SK-N-SH (cell line): ENCODE data around the gene SUPT3H. TPM values are rescaled to one million over a fixed set of nuclear protein-coding genes. Genes with fewer than 3 reads are reported as not detected.

Source experiments
- CTCF ChIA-PET: fragments of 300-600, 350-600 bp; formaldehyde crosslinking; extraction: SDS; loops from one replicate; lab custom pipeline; 2021; lab: Yijun Ruan, JAX
- POLR2A ChIA-PET: fragments of 350-600 bp; sonication (Branson Sonifier 250); formaldehyde crosslinking; extraction: SDS; loops from one replicate; lab custom pipeline; 2020; ENCODE audit warnings: antibody characterized with exemption, inconsistent platforms; lab: Yijun Ruan, JAX
- DNase-seq: peaks from one replicate; pipeline ENCODE4 v3.0.0; 2012
- H2AFZ ChIP-seq: fragments of 200-600 bp; sonication (generic); 2 replicates; pipeline ENCODE4 v1.8.1; 2016; ENCODE audit warnings: antibody characterized with exemption, mild to moderate bottlenecking, low read depth
- H3F3A ChIP-seq: fragments of 200-600 bp; sonication (generic); replicated peaks from 2 replicates; pipeline ENCODE3; 2016; ENCODE audit warnings: antibody characterized with exemption, mild to moderate bottlenecking; ENCODE audit not compliant: insufficient read depth
- H3K27ac ChIP-seq, 2 experiments: fragments of 200-500 bp in 1 of 2; fragments of 200-600 bp in 1 of 2; sonication (Bioruptor generic) in 1 of 2; sonication (generic), shearing (Covaris generic) in 1 of 2; 2 replicates each; pipeline versions ENCODE4 v1.5.1 to v1.6.1; 2014 to 2016; ENCODE audit warnings: low read depth in 2 of 2, inconsistent platforms in 1 of 2, low read length in 1 of 2, mild to moderate bottlenecking in 1 of 2, mixed read lengths in 1 of 2
- H3K27me3 ChIP-seq: fragments of 200-600 bp; sonication (generic), shearing (Covaris generic); 2 replicates; pipeline ENCODE4 v1.6.1; 2016; ENCODE audit warnings: mixed run types; ENCODE audit not compliant: insufficient read depth
- H3K36me3 ChIP-seq, 2 experiments: fragments of 200-500 bp in 1 of 2; fragments of 200-600 bp in 1 of 2; sonication (Bioruptor generic) in 1 of 2; sonication (generic) in 1 of 2; replicated peaks in 1 of 2; 2 replicates each; pipeline versions ENCODE3 to v1.5.1; 2014 to 2016; ENCODE audit warnings: low read length in 1 of 2, mild to moderate bottlenecking in 1 of 2; ENCODE audit not compliant: insufficient read depth in 2 of 2, control insufficient read depth in 1 of 2
- H3K4me1 ChIP-seq, 2 experiments: fragments of 200-500 bp in 1 of 2; fragments of 200-600 bp in 1 of 2; sonication (Bioruptor generic) in 1 of 2; sonication (generic), shearing (Covaris generic) in 1 of 2; 2 replicates each; pipeline versions ENCODE4 v1.5.1 to v1.6.1; 2014 to 2016; ENCODE audit warnings: low read depth in 1 of 2, low read length in 1 of 2, mixed run types in 1 of 2; ENCODE audit not compliant: insufficient read depth in 2 of 2, control insufficient read depth in 1 of 2
- H3K4me2 ChIP-seq: fragments of 200-600 bp; sonication (generic), shearing (Covaris generic); 2 replicates; pipeline ENCODE4 v1.6.1; 2017; ENCODE audit warnings: mixed run types
- H3K4me3 ChIP-seq, 2 experiments: fragments of 200-500 bp in 1 of 2; fragments of 200-600 bp in 1 of 2; sonication (Bioruptor generic) in 1 of 2; sonication (generic), shearing (Covaris generic) in 1 of 2; 2 replicates each; pipeline versions ENCODE4 v1.5.1 to v1.8.1; 2014 to 2016; ENCODE audit warnings: low read depth in 2 of 2, inconsistent platforms in 1 of 2, low read length in 1 of 2, mild to moderate bottlenecking in 1 of 2, mixed read lengths in 1 of 2, moderate library complexity in 1 of 2
- H3K79me2 ChIP-seq: fragments of 200-600 bp; sonication (generic); 2 replicates; pipeline ENCODE4 v1.8.1; 2017; ENCODE audit warnings: mild to moderate bottlenecking; ENCODE audit not compliant: insufficient read depth
- H3K9ac ChIP-seq: fragments of 200-600 bp; sonication (generic); 2 replicates; pipeline ENCODE4 v1.6.1; 2017; ENCODE audit warnings: mixed run types
- H3K9me2 ChIP-seq: fragments of 200-600 bp; sonication (generic); 2 replicates; pipeline ENCODE4 v1.6.1; 2017; ENCODE audit warnings: mixed run types
- H3K9me3 ChIP-seq: fragments of 200-600 bp; sonication (generic); 2 replicates; pipeline ENCODE4 v1.6.1; 2017; ENCODE audit warnings: mixed run types, mild to moderate bottlenecking, moderate library complexity
- H4K20me1 ChIP-seq: fragments of 200-600 bp; sonication (generic); 2 replicates; pipeline ENCODE4 v1.6.1; 2017; ENCODE audit warnings: mild to moderate bottlenecking, mixed run types; ENCODE audit not compliant: insufficient read depth
- ELF1 ChIP-seq: IDR thresholded peaks from 2 replicates; pipeline ENCODE4 v1.4.0; 2012
- EZH2phosphoT487 ChIP-seq: fragments of 200-600 bp; sonication (generic); IDR thresholded peaks from 2 replicates; pipeline ENCODE4 v1.6.1; 2017; ENCODE audit warnings: low read depth, mixed run types, mild to moderate bottlenecking, antibody characterized with exemption, moderate library complexity, borderline replicate concordance
- FOSL2 ChIP-seq: IDR thresholded peaks from 2 replicates; pipeline ENCODE4 v1.4.0; 2012; ENCODE audit warnings: low read depth, mild to moderate bottlenecking, moderate library complexity, borderline replicate concordance
- FOXJ3 ChIP-seq: sonication (generic); formaldehyde crosslinking; IDR thresholded peaks from 2 replicates; pipeline ENCODE4 v1.5.1; 2020; ENCODE audit warnings: mild to moderate bottlenecking, missing genetic modification reagents
- GABPA ChIP-seq: IDR thresholded peaks from 2 replicates; pipeline ENCODE4 v1.4.0; 2012; ENCODE audit warnings: low read depth, mild to moderate bottlenecking
- GATA2 ChIP-seq: sonication (generic); formaldehyde crosslinking; IDR thresholded peaks from 2 replicates; pipeline ENCODE4 v1.5.0; 2020; ENCODE audit warnings: mild to moderate bottlenecking, missing genetic modification reagents
- MAX ChIP-seq: IDR thresholded peaks from 2 replicates; pipeline ENCODE4 v1.4.0; 2012; ENCODE audit warnings: low read depth
- MXI1 ChIP-seq: IDR thresholded peaks from 2 replicates; pipeline ENCODE4 v1.6.1; 2012; ENCODE audit warnings: mild to moderate bottlenecking, low read depth, low read length, improper control_type of control experiment
- NFIC ChIP-seq: IDR thresholded peaks from 2 replicates; pipeline ENCODE4 v1.4.0; 2012; ENCODE audit warnings: borderline replicate concordance
- NRF1 ChIP-seq: IDR thresholded peaks from 2 replicates; pipeline ENCODE4 v1.6.1; 2012; ENCODE audit warnings: low read depth, mild to moderate bottlenecking, low read length
- POLR2AphosphoS5 ChIP-seq: IDR thresholded peaks from 2 replicates; pipeline ENCODE4 v1.6.1; 2012; ENCODE audit warnings: low read depth, low read length
- RFX5 ChIP-seq: IDR thresholded peaks from 2 replicates; pipeline ENCODE4 v1.6.1; 2012; ENCODE audit warnings: mild to moderate bottlenecking, improper control_type of control experiment, low read length
- TAF1 ChIP-seq: IDR thresholded peaks from 2 replicates; pipeline ENCODE4 v1.6.1; 2012; ENCODE audit warnings: low read depth, mild to moderate bottlenecking, low read length, moderate library complexity, borderline replicate concordance
- TCF12 ChIP-seq: IDR thresholded peaks from 2 replicates; pipeline ENCODE4 v1.4.0; 2012
- TEAD4 ChIP-seq: IDR thresholded peaks from 2 replicates; pipeline ENCODE4 v1.4.0; 2012; ENCODE audit warnings: mild to moderate bottlenecking, borderline replicate concordance; ENCODE audit not compliant: insufficient read depth
- USF1 ChIP-seq: IDR thresholded peaks from 2 replicates; pipeline ENCODE4 v1.4.0; 2012; ENCODE audit warnings: low read depth, borderline replicate concordance
- YY1 ChIP-seq: IDR thresholded peaks from 2 replicates; pipeline ENCODE4 v1.4.0; 2012; ENCODE audit warnings: low read depth, mild to moderate bottlenecking
- WGBS: methylation state at CpG from one replicate; pipeline ENCODE4 v1.1.6; 2017; ENCODE audit warnings: low lambda C conversion rate; 5-methylcytosine and 5-hydroxymethylcytosine counted together
- polyA plus RNA-seq, 3 experiments: library from polyadenylated mRNA; depleted of rRNA; stranded (reverse); fragments of >200 nt; gene quantifications; 2 replicates each; pipeline ENCODE4 v1.2.3, GENCODE V29; 2012
- TF ChIP-seq, protein P1 (sequence below): fragments of 200-600 bp; sonication (generic); IDR thresholded peaks from 2 replicates; pipeline ENCODE4 v1.6.1; 2017; ENCODE audit warnings: antibody characterized with exemption, mild to moderate bottlenecking, moderate library complexity
- TF ChIP-seq, protein P2 (sequence below): IDR thresholded peaks from 2 replicates; pipeline ENCODE4; 2012
- TF ChIP-seq, protein P3 (sequence below): fragments of 150-350 bp; IDR thresholded peaks from 2 replicates; pipeline ENCODE4 v1.6.1; 2017; ENCODE audit warnings: antibody characterized with exemption, low read length, low read depth, borderline replicate concordance

The SUPT3H gene
- polyA plus RNA-seq, 1 of the 3 experiments (the other 2 are of a cell fraction) = 10.9 TPM

DNA sequence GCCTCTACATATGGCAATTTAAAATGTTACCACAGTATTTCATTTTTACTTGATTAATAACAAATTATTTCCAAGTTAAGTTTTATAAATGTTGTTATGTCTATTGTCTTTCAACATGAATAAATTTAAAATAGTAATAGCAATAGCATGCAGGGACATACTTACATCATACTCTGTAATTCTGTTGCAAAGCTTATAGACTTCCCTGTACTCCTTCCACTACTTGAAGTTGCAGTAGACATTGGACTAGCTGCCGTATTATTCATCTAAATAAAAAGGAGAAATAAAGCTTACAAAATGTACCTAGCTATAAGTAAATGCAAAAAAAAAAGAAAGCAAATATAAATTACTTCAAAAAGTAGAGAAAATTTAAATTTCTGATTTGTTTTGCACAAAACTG is 12.7 kb downstream of the SUPT3H start:
- Histone ChIP-seq H3K4me3 (no peak overlapping the region), H3K4me2 (no peak overlapping the region), H3K27me3 (no peaks in the 10 kb centered on the region), H3K79me2 (no peaks in the 10 kb centered on the region), H3K36me3 (no peaks in the 10 kb centered on the region), H2AFZ (no peak overlapping the region), H3K4me1 (no peaks in the 10 kb centered on the region; a peak in 1 of 4 replicates), H3K9ac (no peak overlapping the region), H3F3A (peaks cover 3% of the 10 kb centered on the region), H3K9me2 (no peaks in the 10 kb centered on the region), H3K9me3 (no peaks in the 10 kb centered on the region), H4K20me1 (no peaks in the 10 kb centered on the region), H3K27ac (no peak overlapping the region)
- POLR2A ChIA-PET = no interaction called here
- no peak for DNase-seq
- TF ChIP-seq FOXJ3 (CRISPR knock-in tag) (no peak), NRF1 (no peak), GABPA (no peak), TEAD4 (no peak), EZH2phosphoT487 (no peak), RFX5 (no peak)
- TF ChIP-seq, protein P1, sequence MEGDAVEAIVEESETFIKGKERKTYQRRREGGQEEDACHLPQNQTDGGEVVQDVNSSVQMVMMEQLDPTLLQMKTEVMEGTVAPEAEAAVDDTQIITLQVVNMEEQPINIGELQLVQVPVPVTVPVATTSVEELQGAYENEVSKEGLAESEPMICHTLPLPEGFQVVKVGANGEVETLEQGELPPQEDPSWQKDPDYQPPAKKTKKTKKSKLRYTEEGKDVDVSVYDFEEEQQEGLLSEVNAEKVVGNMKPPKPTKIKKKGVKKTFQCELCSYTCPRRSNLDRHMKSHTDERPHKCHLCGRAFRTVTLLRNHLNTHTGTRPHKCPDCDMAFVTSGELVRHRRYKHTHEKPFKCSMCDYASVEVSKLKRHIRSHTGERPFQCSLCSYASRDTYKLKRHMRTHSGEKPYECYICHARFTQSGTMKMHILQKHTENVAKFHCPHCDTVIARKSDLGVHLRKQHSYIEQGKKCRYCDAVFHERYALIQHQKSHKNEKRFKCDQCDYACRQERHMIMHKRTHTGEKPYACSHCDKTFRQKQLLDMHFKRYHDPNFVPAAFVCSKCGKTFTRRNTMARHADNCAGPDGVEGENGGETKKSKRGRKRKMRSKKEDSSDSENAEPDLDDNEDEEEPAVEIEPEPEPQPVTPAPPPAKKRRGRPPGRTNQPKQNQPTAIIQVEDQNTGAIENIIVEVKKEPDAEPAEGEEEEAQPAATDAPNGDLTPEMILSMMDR = no peak
- WGBS = 97% methylated on average over 1 of the region's 1 CpG
- CTCF ChIA-PET = no interaction called here

- CTCF ChIA-PET = no interaction called here
- POLR2A ChIA-PET = no interaction called here
- no peaks in the 10 kb centered on the region for H3K9me2 ChIP-seq
Observed at GRCh38 chr6:45364466-45364865, 13.3 kb downstream of the SUPT3H start.

DNA sequence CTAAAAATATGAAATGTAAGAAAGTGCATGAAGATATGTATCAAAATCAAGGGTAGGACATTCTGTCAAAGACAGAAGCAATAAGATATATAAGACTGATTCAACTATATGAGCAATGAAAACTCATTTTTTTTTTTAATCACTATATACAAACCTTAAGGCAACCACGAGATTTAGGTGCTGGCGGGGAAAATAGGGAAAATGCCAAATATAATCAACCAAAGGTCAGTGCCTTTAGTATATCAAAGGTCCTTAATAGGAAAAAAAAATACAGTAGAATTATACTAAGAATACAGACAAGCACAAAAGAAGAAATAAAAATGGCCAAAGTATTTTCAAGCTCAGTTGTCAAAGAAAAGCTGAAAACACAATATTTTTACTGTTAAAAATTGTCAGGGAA is 24.1 kb downstream of the SUPT3H start:
- Histone ChIP-seq H3K9me2 (no peaks in the 10 kb centered on the region), H3K4me1 (no peaks in the 10 kb centered on the region; a peak in 1 of 4 replicates), H3K9ac (no peak overlapping the region), H3K36me3 (no peaks in the 10 kb centered on the region), H3K4me3 (no peak overlapping the region), H3K79me2 (no peaks in the 10 kb centered on the region), H3K9me3 (no peaks in the 10 kb centered on the region), H2AFZ (no peak overlapping the region), H3K27me3 (no peaks in the 10 kb centered on the region), H4K20me1 (no peaks in the 10 kb centered on the region), H3F3A (no peaks in the 10 kb centered on the region), H3K4me2 (no peak overlapping the region), H3K27ac (no peak overlapping the region)
- WGBS = 94% methylated on average over 2 of the region's 2 CpGs
- ChIA-PET POLR2A (no interaction called here), CTCF (no interaction called here)
- DNase-seq = no peak
- TF ChIP-seq NRF1 = no peak
- no peak for TF ChIP-seq GATA2 (CRISPR knock-in tag)
- TF ChIP-seq POLR2AphosphoS5 = no peak
- no peak for TF ChIP-seq MAX
- no peak for TF ChIP-seq NFIC
- TF ChIP-seq, protein P2, sequence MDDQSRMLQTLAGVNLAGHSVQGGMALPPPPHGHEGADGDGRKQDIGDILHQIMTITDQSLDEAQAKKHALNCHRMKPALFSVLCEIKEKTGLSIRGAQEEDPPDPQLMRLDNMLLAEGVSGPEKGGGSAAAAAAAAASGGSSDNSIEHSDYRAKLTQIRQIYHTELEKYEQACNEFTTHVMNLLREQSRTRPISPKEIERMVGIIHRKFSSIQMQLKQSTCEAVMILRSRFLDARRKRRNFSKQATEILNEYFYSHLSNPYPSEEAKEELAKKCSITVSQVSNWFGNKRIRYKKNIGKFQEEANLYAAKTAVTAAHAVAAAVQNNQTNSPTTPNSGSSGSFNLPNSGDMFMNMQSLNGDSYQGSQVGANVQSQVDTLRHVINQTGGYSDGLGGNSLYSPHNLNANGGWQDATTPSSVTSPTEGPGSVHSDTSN = no peak
- TF ChIP-seq FOSL2 = no peak
- no peak for TF ChIP-seq YY1
- TF ChIP-seq MXI1 = no peak
- no peak for TF ChIP-seq ELF1
- TF ChIP-seq TCF12 = no peak
- no peak for TF ChIP-seq USF1
- no peak for TF ChIP-seq RFX5

More at GRCh38 chr6:45364466-45364865, 13.3 kb downstream of the SUPT3H start:
- no peak overlapping the region for H3K27ac ChIP-seq
- no peak for DNase-seq
- H3K79me2 ChIP-seq = no peaks in the 10 kb centered on the region
- no peak overlapping the region for H3K4me2 ChIP-seq
- H4K20me1 ChIP-seq = no peaks in the 10 kb centered on the region
- no peaks in the 10 kb centered on the region; a peak in 1 of 4 replicates for H3K4me1 ChIP-seq
- no peaks in the 10 kb centered on the region for H3K27me3 ChIP-seq
- no peaks in the 10 kb centered on the region for H3K9me3 ChIP-seq
- no peak overlapping the region for H3K9ac ChIP-seq
- peaks cover 3% of the 10 kb centered on the region for H3F3A ChIP-seq
- no peaks in the 10 kb centered on the region for H3K36me3 ChIP-seq
- TF ChIP-seq TAF1 = no peak
- TF ChIP-seq, protein P3, sequence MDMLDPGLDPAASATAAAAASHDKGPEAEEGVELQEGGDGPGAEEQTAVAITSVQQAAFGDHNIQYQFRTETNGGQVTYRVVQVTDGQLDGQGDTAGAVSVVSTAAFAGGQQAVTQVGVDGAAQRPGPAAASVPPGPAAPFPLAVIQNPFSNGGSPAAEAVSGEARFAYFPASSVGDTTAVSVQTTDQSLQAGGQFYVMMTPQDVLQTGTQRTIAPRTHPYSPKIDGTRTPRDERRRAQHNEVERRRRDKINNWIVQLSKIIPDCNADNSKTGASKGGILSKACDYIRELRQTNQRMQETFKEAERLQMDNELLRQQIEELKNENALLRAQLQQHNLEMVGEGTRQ = no peak
- H2AFZ ChIP-seq = no peak overlapping the region; the same call in 1 of the 2 replicates
- H3K4me3 ChIP-seq = no peak overlapping the region
